GM18511 (cell line): ENCODE results near the gene ITGA5.

Source experiments
- ATAC-seq: cut with Tn5 transposase; IDR thresholded peaks from one replicate; pipeline ENCODE4 v1.9.1; 2021; ENCODE audit warnings: mild to moderate bottlenecking, moderate library complexity; ENCODE audit not compliant: unreplicated experiment

ITGA5 gene

DNA sequence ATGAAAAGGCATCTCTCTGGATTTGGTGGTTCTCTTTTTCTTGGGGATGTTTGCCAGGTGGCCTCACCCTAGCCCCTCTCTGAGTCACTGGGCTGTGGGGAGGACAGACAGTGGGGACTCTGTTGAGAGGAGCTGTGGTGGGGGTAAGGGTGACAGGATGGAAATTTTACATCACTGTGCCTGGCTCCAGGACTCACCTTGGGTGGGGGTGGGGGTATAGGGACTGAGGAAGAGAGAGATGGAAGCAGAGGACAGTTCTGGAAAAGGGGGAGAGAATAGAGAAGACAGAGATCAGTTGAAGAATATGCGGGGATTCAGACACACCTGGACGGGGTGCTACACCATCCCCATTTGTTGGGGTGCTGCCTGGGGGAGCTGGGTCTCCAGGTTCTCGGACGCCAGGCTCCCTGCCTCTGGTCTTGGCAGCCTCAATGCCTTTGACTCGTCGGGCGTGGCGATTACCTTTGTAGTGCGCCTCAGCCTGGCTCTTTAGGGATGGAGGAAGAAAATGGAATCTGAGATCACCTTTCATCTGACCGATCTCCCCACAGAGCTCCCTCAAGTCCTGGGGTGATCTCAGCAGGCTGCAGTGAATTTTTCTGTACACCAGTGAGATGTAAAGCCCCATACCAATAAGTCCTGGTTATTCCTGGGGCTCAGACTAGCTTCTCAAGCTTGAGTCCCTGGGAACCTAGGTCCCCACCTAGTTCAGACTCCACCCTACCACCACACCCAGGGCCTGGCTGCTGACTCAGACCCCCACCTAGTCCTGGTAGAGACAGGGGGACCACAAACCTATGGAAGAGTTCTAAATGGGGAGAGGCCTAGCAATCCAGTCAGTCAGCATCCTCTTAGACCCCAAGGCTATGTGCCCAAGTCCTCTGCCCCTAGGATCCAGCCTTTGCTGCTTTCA is 45.2 kb downstream of the ITGA5 start:
- ATAC-seq = no peak

DNA sequence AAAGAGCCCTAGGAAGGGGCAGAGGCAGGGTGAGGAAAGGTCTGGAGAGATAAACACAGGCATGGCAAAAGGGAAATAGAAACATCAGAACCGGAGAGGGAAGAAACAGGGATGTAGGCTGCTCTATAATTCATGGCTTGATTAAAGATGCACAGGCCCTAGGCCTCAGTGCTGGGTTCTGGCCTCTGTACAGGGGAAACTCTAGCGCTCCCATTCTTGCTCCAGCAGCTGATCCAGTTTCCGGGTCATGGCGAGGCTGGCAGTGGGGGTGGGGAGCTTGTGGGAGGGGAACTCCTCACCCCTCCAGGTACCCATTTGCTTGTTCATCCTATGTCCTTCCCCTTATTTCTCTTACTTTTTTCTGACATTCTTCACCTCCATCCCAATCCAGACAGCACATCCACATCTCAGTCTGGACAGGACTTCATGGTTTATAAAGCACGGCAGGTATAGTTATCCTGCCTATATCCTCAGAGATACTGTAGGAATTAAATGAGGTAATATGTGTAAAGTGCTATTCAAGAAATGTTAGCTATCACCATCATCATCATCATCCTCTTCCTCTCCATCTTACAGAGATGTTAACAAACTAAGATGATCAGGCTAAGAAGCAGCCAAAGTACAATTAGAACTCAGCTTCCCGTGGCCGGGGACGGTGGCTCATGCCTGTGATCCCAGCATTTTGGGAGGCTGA is 46.8 kb downstream of the ITGA5 start:
- ATAC-seq = no peak

- ATAC-seq = no peak
Measured at GRCh38 chr12:54371328-54372112, 47.5 kb downstream of the ITGA5 start.

GRCh38 chr12:54370171-54370730 is 48.8 kb downstream of the ITGA5 start:
- peak; percentile 57 for ATAC-seq

- no peak for ATAC-seq
Measured at GRCh38 chr12:54369597-54370131, 49.4 kb downstream of the ITGA5 start.

GRCh38 chr12:54368709-54369596 is 50.1 kb downstream of the ITGA5 start:
- ATAC-seq = peak; percentile 84

DNA sequence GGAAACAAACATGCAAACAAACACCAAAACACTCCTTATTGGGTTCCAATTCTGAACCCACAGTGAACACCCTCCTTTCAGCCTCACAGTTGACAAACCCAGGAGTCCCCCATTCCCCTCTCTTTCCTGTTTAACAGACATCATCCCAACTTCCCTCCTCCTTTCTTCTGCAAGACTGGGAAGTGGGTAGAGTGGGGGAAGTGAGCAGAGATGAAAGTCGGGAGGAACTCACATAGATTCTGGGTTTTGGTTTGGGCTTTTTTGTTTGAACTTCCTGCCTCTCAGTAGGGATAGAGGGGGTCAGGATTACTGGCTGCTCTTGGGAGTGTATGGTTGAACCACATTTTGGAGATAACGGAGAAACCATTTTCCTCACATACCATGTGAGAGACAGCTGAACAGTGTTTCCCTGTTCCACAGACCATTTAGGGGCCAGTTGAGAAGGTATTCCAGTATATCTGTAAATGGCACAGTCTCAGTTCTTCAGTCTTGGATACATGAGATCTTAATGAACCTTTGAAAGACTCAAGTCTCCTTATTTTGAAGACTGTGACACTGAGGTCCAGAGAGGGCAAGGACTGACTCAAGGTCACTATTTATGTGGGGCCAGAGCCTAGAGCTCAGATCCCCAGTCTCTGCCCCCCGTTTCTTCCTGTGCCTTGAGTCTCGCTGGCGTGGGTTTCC is 50.9 kb downstream of the ITGA5 start:
- no peak for ATAC-seq

DNA sequence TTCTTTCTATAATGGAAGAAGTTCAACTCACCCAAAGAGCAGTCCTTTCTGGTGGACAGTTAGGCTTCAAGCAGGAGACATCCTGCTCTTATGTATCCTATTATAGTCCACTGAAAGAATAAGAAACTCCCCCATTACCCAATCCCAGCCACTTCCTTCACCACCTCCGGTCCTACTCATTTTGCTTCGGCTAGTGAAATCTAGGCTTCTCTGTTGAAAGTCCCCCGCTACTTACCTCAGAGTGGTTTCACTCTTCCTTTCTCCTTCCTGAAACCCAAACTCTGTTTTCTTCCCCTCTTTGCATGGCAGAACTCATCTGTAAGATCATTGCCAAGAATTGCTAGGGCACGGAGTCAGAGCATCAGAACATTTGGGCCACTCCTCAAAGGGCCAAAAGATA is 54.7 kb downstream of the ITGA5 start, which contains the start of gene GPR84:
Gene GPR84 (minus strand): TSS at position 74 of the 400 bp plus-strand sequence. CDS start 635 bp downstream, outside the sequence.
- ATAC-seq = no peak

- no peak for ATAC-seq
Measured at GRCh38 chr12:54363618-54364017, 55.4 kb downstream of the ITGA5 start.

- no peak for ATAC-seq
Measured at GRCh38 chr12:54363047-54363446, 56.0 kb downstream of the ITGA5 start.

GRCh38 chr12:54360717-54361456 is 58.2 kb downstream of the ITGA5 start:
- ATAC-seq = no peak

DNA sequence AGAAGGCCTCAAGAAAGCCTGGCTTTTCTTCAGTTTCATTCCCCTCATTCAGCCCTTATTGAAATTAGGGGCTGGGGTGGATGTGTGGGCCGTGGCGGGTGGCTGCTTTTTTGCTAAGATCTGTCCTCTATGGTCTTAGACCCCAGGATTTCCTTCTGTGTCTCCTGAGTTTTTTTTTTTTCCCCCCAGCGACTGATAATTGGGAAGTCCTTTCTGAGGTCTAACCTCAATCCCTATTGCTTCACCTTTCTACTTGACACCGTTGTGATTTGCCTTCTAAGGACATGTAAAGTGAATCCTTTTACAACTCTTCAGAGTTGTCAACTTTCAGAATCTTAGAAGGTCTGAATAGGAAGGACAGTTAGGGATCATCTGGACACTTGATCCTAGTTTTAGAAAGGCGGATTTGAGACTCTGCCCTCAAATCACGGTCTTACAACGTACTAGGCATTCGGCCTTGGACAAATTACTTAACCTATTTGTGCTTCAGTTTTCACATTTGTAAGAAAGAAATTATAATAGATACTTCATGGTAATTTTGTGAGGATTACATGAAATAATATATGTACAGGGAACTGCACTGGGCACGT is 59.2 kb downstream of the ITGA5 start:
- no peak for ATAC-seq

GRCh38 chr12:54358945-54359761 is 59.9 kb downstream of the ITGA5 start:
- ATAC-seq = peak; percentile 99

- ATAC-seq = no peak
Measured at GRCh38 chr12:54358191-54358944, 60.7 kb downstream of the ITGA5 start.

GRCh38 chr12:54357506-54358190 is 61.4 kb downstream of the ITGA5 start:
- no peak for ATAC-seq

DNA sequence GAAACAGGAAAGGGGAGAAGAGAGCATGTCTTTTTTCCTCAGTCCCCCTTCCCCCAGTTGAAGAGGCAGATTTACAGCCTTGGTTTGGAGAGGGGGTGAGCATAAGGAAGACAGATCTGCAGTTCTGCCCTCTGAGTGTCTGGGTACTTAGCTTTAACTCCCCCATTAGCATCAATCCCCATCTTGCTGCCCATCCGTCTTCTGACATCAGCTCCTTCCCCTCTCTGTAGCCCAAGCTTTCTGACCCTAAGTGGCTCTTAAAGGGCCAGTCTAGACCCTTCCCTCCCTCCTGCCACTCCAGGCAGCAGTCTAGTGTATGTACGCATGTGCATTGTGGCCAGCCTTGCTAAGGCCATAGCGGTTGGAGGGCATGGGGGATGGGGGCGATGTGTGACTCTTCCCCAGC is 62.1 kb downstream of the ITGA5 start:
- ATAC-seq = no peak
